Bladder microvascular endothelial cell (primary cell): Measurements from ENCODE around the gene FSD1. TPM values are rescaled to one million over a fixed set of nuclear protein-coding genes. Genes with fewer than 3 reads are reported as not detected.

Source experiments
- total RNA-seq: library from RNA; depleted of rRNA; stranded (reverse); fragments of >200 nt; gene quantifications from 2 replicates; pipeline ENCODE4 v1.2.3, GENCODE V29; 2014

Gene FSD1
- 6.0 and 11.6 TPM in 2 replicates for total RNA-seq

DNA sequence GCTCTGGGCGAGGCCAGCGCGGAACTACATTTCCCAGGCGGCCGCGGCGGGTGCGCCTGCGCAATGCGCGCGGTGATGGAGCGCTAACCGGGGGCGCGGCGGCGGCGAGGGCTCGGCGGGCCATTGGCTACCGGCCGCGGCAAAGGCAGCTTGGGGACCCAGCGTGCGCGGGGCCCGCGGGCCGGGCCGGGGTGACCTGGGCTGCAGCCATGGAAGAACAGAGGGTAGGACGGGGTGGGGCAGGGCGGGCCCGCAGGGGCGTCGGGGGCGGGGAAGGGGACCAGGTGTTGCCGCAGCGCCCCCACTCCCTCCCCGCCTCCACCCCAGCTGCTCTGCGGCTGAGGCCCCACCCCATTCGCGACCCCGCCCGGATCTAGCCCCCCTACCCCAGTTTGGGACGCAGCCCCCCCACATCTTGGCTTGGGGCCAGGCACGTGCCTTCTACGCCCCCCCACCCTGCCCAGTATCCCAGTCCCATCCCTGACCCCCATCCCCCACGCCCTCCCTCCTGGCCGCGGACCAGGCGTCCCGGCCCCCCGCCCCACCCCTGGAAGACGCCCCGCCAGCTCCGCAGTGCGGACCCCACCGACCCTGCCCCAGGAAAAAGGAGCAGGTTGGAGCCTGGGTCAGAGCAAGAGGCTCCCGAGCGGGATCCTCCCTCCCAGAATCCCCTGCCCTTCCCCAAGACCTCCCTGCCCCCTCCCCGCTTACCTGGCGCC lies at the start of gene FSD1:
Gene FSD1, plus strand, starts transcription at position 61 of the 719 bp plus-strand sequence. Its CDS starts 149 bp downstream, at position 210.

DNA sequence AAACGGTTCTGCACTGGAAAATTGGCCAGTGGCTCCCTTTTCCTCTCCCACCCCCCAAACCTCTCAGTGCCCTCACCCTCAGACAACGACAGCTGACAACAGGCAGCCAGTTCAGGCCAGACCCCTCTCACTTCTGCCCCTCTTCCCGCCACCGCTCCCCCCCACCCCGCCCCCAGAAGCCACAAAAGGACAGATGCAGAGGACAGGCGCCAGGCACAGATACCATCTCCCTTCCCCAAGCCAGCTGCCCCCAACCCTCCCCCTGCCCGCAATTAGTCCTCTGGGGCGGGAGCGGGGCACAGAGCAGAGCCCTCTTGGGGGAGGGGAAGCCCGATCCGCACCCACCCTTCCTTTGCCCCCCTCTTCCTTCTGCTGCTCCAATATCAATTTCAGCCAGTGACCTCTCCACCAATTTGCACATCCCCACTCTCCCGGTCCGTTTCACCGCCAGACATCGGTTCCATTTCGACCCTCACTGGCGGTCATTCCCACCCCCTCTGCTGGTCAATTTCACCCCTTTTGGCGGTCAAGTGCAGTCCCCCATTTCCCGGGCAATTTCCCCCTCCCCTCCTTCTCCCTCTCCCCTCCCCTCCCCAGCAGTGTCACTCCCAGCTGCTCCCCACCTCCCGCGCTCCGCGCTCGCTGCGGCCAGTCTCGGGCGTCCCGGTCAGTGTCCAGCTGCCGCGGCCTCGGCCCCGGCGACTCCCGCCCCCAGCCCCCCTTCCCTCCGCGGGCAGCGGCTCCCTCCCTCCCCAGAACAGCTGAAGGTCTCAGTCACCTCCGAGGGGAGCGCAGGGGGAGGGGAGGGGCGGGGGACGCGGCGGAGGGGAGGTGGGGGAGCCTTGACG lies 25.8 kb upstream of the FSD1 start, which contains the start of gene SHD:
Gene SHD, plus strand, starts transcription at position 848 of the 848 bp plus-strand sequence. CDS start 798 bp downstream, outside the sequence.

DNA sequence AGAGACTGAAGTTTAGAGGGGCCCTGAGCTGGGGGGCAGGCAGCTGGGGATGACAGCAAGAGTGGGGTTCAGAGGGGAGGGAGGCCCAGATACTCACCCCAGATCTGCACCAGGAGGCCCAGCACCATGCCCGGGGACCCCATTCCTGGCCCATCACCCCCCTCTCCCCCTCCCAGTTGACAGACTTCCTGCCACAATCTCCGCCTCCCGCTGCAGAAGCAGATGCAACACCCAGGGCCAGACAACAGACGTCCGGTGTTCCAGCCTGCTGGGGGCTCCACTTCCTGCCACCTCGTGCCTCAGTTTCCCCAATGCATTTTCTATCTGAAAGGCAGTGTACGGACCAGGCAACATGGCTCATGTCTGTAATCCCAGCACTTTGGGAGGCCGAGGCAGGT lies 2.2 kb upstream of the FSD1 start, which contains the start of gene TMIGD2:
Gene TMIGD2, minus strand, starts transcription at position 147 of the 398 bp plus-strand sequence. Its CDS starts 4 bp downstream, at position 143.

DNA sequence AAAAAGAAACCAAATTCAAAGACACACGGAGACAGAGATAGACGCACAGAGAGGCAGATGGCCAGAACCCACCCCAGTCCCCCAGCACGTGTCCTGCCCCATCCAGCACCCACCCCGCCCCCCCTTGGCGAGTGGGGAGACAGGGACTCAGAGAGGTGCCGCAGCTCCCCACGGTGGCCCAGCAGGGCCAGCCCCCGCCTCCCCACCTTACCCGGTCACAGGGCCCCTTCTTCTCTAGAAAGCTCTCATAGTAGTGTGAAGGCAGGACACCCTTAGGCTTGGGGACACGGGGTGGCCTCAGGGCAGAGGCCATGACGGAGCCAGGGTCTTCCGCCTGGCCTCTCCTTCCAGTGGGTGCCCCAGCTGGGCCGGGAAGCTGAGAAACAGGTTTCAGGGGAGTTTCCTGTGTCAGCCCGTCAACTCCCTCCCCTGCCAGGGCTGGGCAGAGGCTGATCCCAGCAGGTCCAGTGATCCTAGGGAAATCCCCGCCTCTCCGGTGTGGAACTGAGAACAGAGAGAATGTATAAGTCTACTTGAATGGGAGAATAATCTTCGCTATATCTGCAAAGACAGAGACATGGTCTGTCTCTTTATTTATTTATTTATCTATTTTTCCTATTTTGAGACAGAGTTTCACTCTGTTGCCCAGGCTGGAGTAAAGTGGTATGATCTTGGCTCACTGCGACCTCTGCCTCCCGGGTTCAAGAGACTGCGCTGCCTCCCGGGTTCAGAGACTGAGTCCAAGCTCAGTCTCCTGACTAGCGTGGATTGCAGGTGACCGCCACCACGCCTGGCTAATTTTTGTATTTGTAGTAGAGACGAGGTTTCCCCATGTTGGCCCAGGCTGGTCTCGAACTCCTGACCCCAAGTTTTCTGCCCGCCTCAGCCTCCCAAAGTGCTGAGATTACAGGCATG lies 34.3 kb downstream of the FSD1 start, which contains the start of gene STAP2:
Gene STAP2, minus strand, starts transcription at position 387 of the 915 bp plus-strand sequence. Its CDS starts 74 bp downstream, at position 313.

DNA sequence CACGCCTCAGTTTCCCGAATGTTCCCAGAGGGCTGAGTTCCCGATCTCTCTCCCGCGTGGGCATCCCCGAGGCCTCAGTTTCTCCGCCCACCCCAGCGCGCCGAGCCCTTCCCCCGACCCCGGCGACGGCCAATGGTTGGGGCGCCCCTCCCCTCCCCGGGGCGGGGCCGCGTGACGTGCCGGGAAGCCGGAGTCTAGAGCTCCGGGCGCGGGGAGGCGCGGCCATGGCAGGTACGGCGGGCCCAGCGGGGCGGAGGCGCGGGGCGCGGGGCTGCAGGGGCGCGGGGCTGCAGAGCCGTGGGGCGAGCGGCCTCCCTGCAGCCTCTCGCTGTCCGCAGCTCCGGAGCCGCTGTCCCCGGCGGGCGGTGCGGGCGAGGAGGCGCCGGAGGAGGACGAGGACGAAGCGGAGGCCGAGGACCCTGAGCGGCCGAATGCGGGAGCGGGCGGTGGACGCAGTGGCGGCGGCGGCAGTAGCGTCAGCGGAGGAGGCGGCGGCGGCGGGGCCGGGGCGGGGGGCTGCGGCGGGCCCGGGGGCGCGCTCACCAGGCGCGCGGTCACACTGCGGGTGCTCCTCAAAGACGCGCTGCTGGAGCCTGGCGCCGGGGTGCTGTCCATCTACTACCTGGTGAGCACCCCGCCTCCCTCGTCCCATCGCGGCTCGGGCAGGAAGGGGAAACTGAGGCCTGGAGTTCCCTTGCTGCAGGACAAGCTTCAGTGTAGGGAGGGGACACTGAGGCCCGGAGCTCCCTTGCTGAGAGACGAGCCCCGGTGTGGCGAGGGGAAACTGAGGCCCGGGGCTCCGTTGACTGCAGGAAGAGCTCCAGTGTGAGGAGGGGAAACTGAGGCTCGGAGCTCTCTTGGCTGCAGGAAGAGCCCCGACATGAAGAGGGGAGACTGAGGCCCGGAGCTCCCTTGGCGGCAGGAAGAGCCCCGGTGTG lies 39.2 kb downstream of the FSD1 start, which contains the start of gene MPND:
Gene MPND, plus strand, starts transcription at position 193 of the 938 bp plus-strand sequence. Its CDS starts 32 bp downstream, at position 225.

Other genes with a start within 250 kb of the FSD1 start
- gene ZBTB7A, start 237.7 kb upstream of the FSD1 start, total RNA-seq: 8.4 and 18.3 TPM in 2 replicates
- 135 and 175 TPM in 2 replicates for gene MAP2K2, start 180.5 kb upstream of the FSD1 start, total RNA-seq
- not detected in 2 replicates for gene CREB3L3, start 151.0 kb upstream of the FSD1 start, total RNA-seq
- gene SIRT6, start 122.0 kb upstream of the FSD1 start, total RNA-seq: 8.7 and 13.6 TPM in 2 replicates
- gene ANKRD24, start 121.9 kb upstream of the FSD1 start, total RNA-seq: 0.32 and 0.88 TPM in 2 replicates
- 0.16 and 2.6 TPM in 2 replicates for gene EBI3, start 75.1 kb upstream of the FSD1 start, total RNA-seq
- 14.1 and 16.8 TPM in 2 replicates for gene YJU2, start 57.5 kb upstream of the FSD1 start, total RNA-seq
- not detected in 2 replicates for gene SHD, start 25.3 kb upstream of the FSD1 start, total RNA-seq
- gene TMIGD2, start 2.2 kb upstream of the FSD1 start, total RNA-seq: not detected in 2 replicates
- 21.2 and 63.9 TPM in 2 replicates for gene STAP2, start 34.2 kb downstream of the FSD1 start, total RNA-seq
- 7.2 and 8.7 TPM in 2 replicates for gene MPND, start 39.0 kb downstream of the FSD1 start, total RNA-seq
- gene SH3GL1, start 95.9 kb downstream of the FSD1 start, total RNA-seq: 26.7 and 62.7 TPM in 2 replicates
- 13.8 and 14.5 TPM in 2 replicates for gene CHAF1A, start 98.0 kb downstream of the FSD1 start, total RNA-seq
- 70.5 and 81.4 TPM in 2 replicates for gene UBXN6, start 153.2 kb downstream of the FSD1 start, total RNA-seq
- 53.1 and 58.3 TPM in 2 replicates for gene HDGFL2, start 167.7 kb downstream of the FSD1 start, total RNA-seq
- gene PLIN4, start 213.9 kb downstream of the FSD1 start, total RNA-seq: 3.3 TPM in 1 of 2 replicates, not detected in the other
- 0.16 and 4.7 TPM in 2 replicates for gene PLIN5, start 230.6 kb downstream of the FSD1 start, total RNA-seq
- 0.49 and 1.5 TPM in 2 replicates for gene LRG1, start 235.4 kb downstream of the FSD1 start, total RNA-seq